Endodermal cell (in vitro differentiated cells): Measurements from ENCODE around the gene MOCS2. TPM values are rescaled to one million over a fixed set of nuclear protein-coding genes. Genes with fewer than 3 reads are reported as not detected.

Source experiments
- DNase-seq: peaks from one replicate; pipeline ENCODE4 v3.0.0-alpha.2; 2017
- H3K27ac ChIP-seq: 2 replicates; pipeline ENCODE4 v1.5.1; 2013; ENCODE audit warnings: mild to moderate bottlenecking, low read depth, low read length, moderate library complexity
- H3K27me3 ChIP-seq: 2 replicates; pipeline ENCODE4 v1.6.1; 2013; ENCODE audit warnings: mild to moderate bottlenecking, low read length, moderate library complexity; ENCODE audit not compliant: insufficient read depth, control insufficient read depth, poor library complexity, severe bottlenecking
- H3K36me3 ChIP-seq: 2 replicates; pipeline ENCODE4 v1.7.0; 2013; ENCODE audit warnings: mild to moderate bottlenecking, low read length, moderate library complexity; ENCODE audit not compliant: control insufficient read depth, insufficient read depth
- H3K4me1 ChIP-seq: one replicate; pipeline ENCODE4 v1.7.0; 2013; ENCODE audit warnings: low read length; ENCODE audit not compliant: control insufficient read depth, insufficient read depth
- H3K4me3 ChIP-seq: 2 replicates; pipeline ENCODE4 v1.5.1; 2013; ENCODE audit warnings: mild to moderate bottlenecking, low read length, moderate library complexity
- H3K9ac ChIP-seq: 2 replicates; pipeline ENCODE4 v1.6.1; 2013; ENCODE audit warnings: mild to moderate bottlenecking, low read length, moderate library complexity; ENCODE audit not compliant: poor library complexity, severe bottlenecking; ENCODE audit errors: extremely low read depth
- H3K9me3 ChIP-seq: 2 replicates; pipeline ENCODE4 v1.6.1; 2013; ENCODE audit warnings: mild to moderate bottlenecking, low read length, moderate library complexity; ENCODE audit not compliant: control insufficient read depth
- H3K27ac Mint-ChIP-seq: 2 replicates; pipeline ENCODE4 v1.8.0; 2020; ENCODE audit warnings: mixed read lengths
- H3K27me3 Mint-ChIP-seq: 2 replicates; pipeline ENCODE4 v1.8.0; 2021; ENCODE audit warnings: mild to moderate bottlenecking, mixed read lengths; ENCODE audit not compliant: insufficient read depth
- H3K36me3 Mint-ChIP-seq: 2 replicates; pipeline ENCODE4 v1.8.0; 2020; ENCODE audit warnings: low read depth, mixed read lengths
- H3K4me1 Mint-ChIP-seq: 2 replicates; pipeline ENCODE4 v1.8.0; 2020; ENCODE audit warnings: mixed read lengths
- H3K4me3 Mint-ChIP-seq: 2 replicates; pipeline ENCODE4 v1.8.0; 2020; ENCODE audit warnings: mild to moderate bottlenecking, moderate library complexity, mixed read lengths
- H3K9me3 Mint-ChIP-seq: 2 replicates; pipeline ENCODE4 v1.8.0; 2020; ENCODE audit warnings: mild to moderate bottlenecking, mixed read lengths
- CTCF ChIP-seq: fragments of 200-600 bp; sonication (generic); conservative IDR thresholded peaks from 2 replicates; pipeline ENCODE4 v1.5.0; 2021; ENCODE audit warnings: antibody characterized with exemption, mild to moderate bottlenecking
- WGBS, 2 experiments: methylation state at CpG; one replicate each; pipeline versions ENCODE4 v1.1.5 to v1.1.7; 2013; ENCODE audit warnings: missing lambda C conversion rate in 2 of 2, mixed read lengths in 1 of 2; ENCODE audit not compliant: insufficient coverage in 1 of 2, insufficient read length in 1 of 2; 5-methylcytosine and 5-hydroxymethylcytosine counted together
- total RNA-seq, 2 donors: library from RNA; stranded (reverse); fragmentation: NEBNext Ultra II Directional in 1 of 2; extraction: Animal tissue kit (Norgen Biotek cat#: 25700) in 1 of 2; gene quantifications; 2 replicates in 1 of 2; 3 replicates in 1 of 2; pipeline ENCODE4 v1.2.1, GENCODE V29; 2021

Gene MOCS2
- total RNA-seq, 2 donors from 2014 or later = 18.8 to 28.5 TPM

GRCh38 chr5:53087621-53088121 lies 21.9 kb downstream of the MOCS2 start:
- Mint-ChIP-seq H3K27me3 (no peaks in the 10 kb centered on the region), H3K4me1 (no peaks in the 10 kb centered on the region), H3K4me3 (no peak overlapping the region), H3K9me3 (no peaks in the 10 kb centered on the region), H3K27ac (no peak overlapping the region), H3K36me3 (no peaks in the 10 kb centered on the region)
- Histone ChIP-seq H3K9ac (no peak overlapping the region), H3K27ac (no peak overlapping the region), H3K4me1 (no peaks in the 10 kb centered on the region), H3K9me3 (no peaks in the 10 kb centered on the region), H3K36me3 (no peaks in the 10 kb centered on the region), H3K27me3 (no peaks in the 10 kb centered on the region), H3K4me3 (no peak overlapping the region)
- 97 to 100% methylated on average over 1 of the region's 1 CpG for WGBS, 2 experiments
- no peak for TF ChIP-seq CTCF
- DNase-seq = no peak

DNA sequence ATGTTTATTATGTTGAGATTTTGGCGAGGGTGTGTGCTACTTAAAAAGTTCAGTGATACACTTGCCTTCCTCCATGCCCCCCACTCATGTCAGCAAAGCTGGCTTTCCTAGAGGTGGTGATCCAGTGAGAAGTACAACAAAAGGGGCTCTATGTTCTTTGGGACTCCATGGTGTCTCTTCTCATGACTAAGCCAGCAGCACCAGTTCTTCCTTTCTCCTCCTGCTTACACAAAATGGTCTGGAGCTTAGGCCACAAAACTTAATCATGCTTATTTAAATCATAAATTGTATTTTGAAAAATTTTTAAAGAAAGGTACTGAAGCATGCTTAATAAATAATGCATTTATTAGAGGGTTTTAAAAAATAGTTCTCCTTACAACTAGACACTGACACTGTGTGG lies 22.4 kb downstream of the MOCS2 start:
- H3K9ac ChIP-seq = no peak overlapping the region
- no peak for TF ChIP-seq CTCF
- Mint-ChIP-seq H3K4me3 (no peak overlapping the region), H3K36me3 (no peaks in the 10 kb centered on the region), H3K4me1 (no peaks in the 10 kb centered on the region), H3K9me3 (no peaks in the 10 kb centered on the region), H3K27me3 (no peaks in the 10 kb centered on the region), H3K27ac (no peak overlapping the region)
- no peaks in the 10 kb centered on the region for H3K4me1 ChIP-seq
- H3K4me3 ChIP-seq = no peak overlapping the region
- no peak overlapping the region for H3K27ac ChIP-seq
- no peaks in the 10 kb centered on the region for H3K36me3 ChIP-seq
- 89% methylated on average over 1 of the region's 1 CpG; no CpG with 5 or more reads in 1 of the 2 experiments for WGBS, 2 experiments
- H3K27me3 ChIP-seq = no peaks in the 10 kb centered on the region
- DNase-seq = no peak
- H3K9me3 ChIP-seq = no peaks in the 10 kb centered on the region

GRCh38 chr5:53084546-53085255 lies 24.9 kb downstream of the MOCS2 start:
- DNase-seq = no peak
- Histone ChIP-seq H3K9me3 (no peaks in the 10 kb centered on the region), H3K27ac (no peak overlapping the region), H3K9ac (no peak overlapping the region), H3K4me3 (no peak overlapping the region), H3K36me3 (no peaks in the 10 kb centered on the region), H3K27me3 (no peaks in the 10 kb centered on the region), H3K4me1 (no peaks in the 10 kb centered on the region)
- no peaks in the 10 kb centered on the region for H3K27me3 Mint-ChIP-seq
- no peaks in the 10 kb centered on the region for H3K4me1 Mint-ChIP-seq
- no peak overlapping the region for H3K27ac Mint-ChIP-seq
- no peak overlapping the region for H3K4me3 Mint-ChIP-seq
- 95 to 100% methylated on average over 3 to 4 of the region's 4 CpGs for WGBS, 2 experiments
- no peaks in the 10 kb centered on the region for H3K9me3 Mint-ChIP-seq
- no peaks in the 10 kb centered on the region for H3K36me3 Mint-ChIP-seq
- TF ChIP-seq CTCF = no peak
